Measurements from ENCODE around the gene HACL1.
"Not testable (repeated sequence)": the region's sequence is repeated elsewhere in the genome, so short reads cannot be mapped to it uniquely, and the experiment has no call there.

The HACL1 gene

DNA sequence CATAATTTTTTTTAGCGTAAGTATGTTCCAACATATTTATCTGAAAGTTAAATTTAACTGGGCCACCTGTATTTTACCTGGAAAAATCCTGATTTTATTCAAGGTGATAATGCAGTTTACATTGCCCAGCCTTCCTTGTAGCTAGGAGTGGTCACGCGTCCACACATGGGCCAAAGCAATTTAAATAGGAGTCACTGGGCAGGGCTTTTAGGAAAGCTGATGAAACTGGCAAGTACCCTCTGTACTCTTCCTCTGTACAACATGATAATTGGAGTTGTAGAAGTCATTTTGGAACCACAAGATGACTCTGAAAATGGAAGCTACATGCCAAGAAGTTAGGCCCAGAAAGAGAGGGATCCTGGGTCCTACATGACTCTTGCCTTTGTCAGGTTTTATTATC lies 9.6 kb upstream of the HACL1 start:
- Mint-ChIP-seq H3K36me3 (ENCODE audit: low read depth) (peaks cover 5% of the 10 kb centered on the region), H3K4me1 (no peaks in the 10 kb centered on the region), H3K27ac (no peak overlapping the region), H3K9me3 (no peaks in the 10 kb centered on the region), H3K4me3 (no peak overlapping the region), H3K27me3 (no peaks in the 10 kb centered on the region)
- no peak for DNase-seq
- ATAC-seq, result no peak

DNA sequence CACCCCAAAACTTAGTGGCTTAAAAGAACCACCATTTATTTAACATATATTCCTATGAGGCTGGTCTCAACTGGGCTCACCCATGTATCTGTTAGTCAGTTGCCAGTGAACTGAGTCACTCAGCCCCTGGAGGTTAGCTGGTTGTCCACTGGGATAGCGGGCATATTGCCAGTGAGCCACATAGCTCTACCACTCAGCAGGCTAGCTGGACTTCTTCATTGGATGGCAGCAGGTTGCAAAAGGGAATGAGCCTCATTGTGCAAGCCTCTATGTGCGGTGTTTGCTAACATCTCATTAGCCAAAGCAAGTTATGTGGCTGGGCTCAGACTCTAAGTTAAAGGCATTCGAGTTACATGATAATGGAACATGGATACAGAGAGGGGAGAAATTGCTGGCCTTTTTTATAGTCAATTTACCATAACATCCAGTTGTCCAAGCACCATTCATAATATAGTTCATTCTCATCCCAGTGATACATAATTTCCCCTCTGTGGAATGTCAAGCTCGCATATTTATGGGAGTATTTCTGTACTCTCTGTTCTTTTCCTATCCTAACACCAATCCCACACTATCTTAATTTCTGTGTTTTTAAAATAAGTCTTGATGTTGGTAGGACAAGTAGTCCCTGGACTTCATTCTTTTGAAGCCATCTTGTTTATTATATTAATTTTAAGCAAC lies 8.9 kb upstream of the HACL1 start:
- no peak overlapping the region for H3K27ac Mint-ChIP-seq
- no peak overlapping the region for H3K4me3 Mint-ChIP-seq
- H3K4me1 Mint-ChIP-seq, result no peaks in the 10 kb centered on the region
- ATAC-seq (no peak), DNase-seq (no peak)
- H3K36me3 Mint-ChIP-seq (ENCODE audit: low read depth), result peaks cover 6% of the 10 kb centered on the region
- no peaks in the 10 kb centered on the region for H3K27me3 Mint-ChIP-seq
- no peaks in the 10 kb centered on the region for H3K9me3 Mint-ChIP-seq

DNA sequence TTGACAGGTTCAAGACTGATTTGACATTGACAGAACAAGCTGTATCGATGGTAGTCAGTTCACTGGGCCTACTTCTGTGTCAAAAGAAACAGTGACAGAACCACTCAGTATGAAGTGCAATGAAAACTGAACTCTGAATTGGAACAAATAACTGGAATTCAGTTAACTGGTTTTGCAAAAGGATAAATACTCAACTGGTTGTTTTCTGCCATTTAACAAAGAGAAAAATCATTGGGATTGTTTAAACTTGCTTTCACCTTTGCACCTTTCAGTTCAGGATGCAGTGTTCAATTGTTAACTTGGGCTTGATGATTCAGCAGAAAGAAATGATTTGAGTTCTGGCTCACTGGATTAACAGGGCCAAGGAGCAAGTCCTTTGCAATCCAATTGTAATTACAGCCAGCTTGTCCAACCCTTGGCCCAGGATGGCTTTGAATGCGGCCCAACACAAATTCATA lies 5.1 kb upstream of the HACL1 start:
- Mint-ChIP-seq H3K4me1 (peaks cover 21% of the 10 kb centered on the region), H3K27ac (no peak overlapping the region), H3K4me3 (no peak overlapping the region), H3K36me3 (ENCODE audit: low read depth) (peaks cover 17% of the 10 kb centered on the region), H3K9me3 (peaks cover 7% of the 10 kb centered on the region), H3K27me3 (no peaks in the 10 kb centered on the region)
- DNase-seq (no peak), ATAC-seq (no peak)

DNA sequence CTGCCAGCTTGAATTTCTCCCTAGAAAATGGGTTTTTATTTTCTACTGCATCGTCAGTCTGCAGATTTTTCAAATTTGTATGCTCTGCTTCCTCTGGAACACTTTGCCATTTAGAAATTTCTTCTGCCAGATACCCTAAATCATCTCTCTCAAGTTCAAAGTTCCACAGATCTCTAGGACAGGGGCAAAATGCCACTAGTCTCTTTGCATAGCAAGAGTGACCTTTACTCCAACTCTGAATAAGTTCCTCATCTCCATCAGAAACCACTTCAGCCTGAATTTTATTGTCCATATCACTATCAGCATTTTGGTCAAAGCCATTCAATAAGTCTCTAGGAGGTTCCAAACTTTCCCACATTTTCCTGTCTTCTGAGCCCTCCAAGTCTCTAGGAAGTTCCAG lies 3.2 kb upstream of the HACL1 start:
- not testable (repeated sequence) for H3K27me3 Mint-ChIP-seq, H3K4me3 Mint-ChIP-seq, H3K27ac Mint-ChIP-seq, ATAC-seq, H3K9me3 Mint-ChIP-seq, DNase-seq
- peaks cover 19% of the 10 kb centered on the region for H3K36me3 Mint-ChIP-seq (ENCODE audit: low read depth)
- H3K4me1 Mint-ChIP-seq, result peaks cover 36% of the 10 kb centered on the region

DNA sequence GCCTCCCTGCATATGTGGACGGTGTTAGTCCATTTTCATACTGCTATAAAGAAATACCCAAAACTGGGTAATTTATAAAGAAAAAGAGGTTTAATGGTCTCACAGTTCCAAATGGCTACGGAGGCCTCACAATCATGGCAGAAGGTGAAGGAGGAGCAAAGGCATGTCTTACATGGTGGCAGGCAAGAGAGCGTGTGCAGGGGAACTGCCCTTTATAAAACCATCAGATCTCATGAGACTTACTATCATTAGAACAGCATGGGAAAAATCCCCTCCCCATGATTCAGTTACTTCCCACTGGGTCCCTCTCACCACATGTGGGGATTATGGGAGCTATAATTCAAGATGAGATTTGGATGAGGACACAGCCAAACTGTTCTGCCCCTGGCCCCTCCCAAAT lies 1.4 kb upstream of the HACL1 start:
- Mint-ChIP-seq H3K36me3 (ENCODE audit: low read depth) (peaks cover 32% of the 10 kb centered on the region), H3K27ac (peak overlapping the region; percentile 98), H3K4me3 (peak overlapping the region; percentile 100), H3K4me1 (peaks cover 40% of the 10 kb centered on the region)
- not testable (repeated sequence) for DNase-seq, H3K9me3 Mint-ChIP-seq, ATAC-seq, H3K27me3 Mint-ChIP-seq

DNA sequence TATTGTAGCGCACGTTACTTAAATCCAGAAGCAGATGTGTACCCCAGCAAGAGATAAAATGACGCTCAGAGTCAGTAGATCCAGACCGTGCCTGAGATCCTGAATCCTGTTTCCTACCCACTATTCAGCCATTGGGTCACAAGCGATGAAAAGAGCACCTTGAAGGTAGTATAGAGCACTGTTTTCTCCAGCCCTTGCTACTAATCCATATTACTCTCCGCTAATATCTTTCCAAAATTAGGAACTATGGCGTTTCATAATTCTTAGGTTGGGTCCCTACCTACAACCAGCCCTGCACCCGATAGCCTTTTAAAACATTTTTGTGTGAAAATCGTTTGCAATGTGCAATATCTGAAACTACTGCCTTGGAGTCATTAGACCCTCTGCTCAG lies 772 bp upstream of the HACL1 start:
- Mint-ChIP-seq H3K9me3 (peaks cover 7% of the 10 kb centered on the region), H3K27ac (peak overlapping the region; percentile 98), H3K4me3 (peak overlapping the region; percentile 100), H3K27me3 (no peaks in the 10 kb centered on the region), H3K4me1 (peaks cover 43% of the 10 kb centered on the region), H3K36me3 (ENCODE audit: low read depth) (peaks cover 36% of the 10 kb centered on the region)
- DNase-seq, result no peak
- ATAC-seq, result peak; percentile 7

DNA sequence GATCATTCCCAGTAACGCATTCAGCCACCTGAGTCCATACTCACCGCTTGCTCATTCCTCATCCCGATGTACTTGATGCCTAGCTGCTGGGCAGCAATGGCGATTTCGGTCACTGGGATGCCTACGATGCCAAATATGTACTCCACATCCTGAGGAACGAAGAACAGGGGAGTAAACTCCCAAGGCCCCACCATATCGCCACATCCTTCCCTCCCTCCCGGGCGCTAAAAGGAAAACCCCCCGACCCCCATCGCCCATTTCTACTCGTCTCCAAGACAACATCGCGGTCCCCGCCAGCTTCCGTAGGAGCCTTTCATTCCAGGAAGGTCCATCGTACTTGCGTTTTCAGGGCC lies 347 bp downstream of the HACL1 start:
- H3K27ac Mint-ChIP-seq, result peak overlapping the region; percentile 98
- no peaks in the 10 kb centered on the region for H3K27me3 Mint-ChIP-seq
- peaks cover 42% of the 10 kb centered on the region for H3K36me3 Mint-ChIP-seq (ENCODE audit: low read depth)
- H3K9me3 Mint-ChIP-seq, result peaks cover 7% of the 10 kb centered on the region
- ATAC-seq (peak; percentile 1), DNase-seq (no peak)
- peak overlapping the region; percentile 100 for H3K4me3 Mint-ChIP-seq
- H3K4me1 Mint-ChIP-seq, result peaks cover 51% of the 10 kb centered on the region

DNA sequence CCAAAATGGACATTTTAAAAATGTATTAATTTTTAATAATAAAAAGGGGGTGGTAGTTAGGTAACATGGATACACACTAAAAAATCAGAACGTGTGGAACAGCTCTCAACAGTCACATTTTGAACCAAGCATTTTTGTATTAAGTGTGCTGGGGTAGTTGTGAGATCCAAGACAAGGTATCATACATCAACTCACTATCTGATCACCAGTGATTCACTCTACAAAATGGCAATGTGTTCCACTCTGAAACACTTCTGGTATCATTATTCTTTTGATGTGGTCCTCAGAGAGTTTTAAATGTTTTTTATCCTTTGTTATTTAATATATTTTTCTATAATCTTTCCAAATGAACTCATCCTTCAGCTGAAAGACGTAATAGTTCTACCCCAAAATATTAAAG lies 5.4 kb downstream of the HACL1 start:
- peaks cover 29% of the 10 kb centered on the region for H3K36me3 Mint-ChIP-seq (ENCODE audit: low read depth)
- ATAC-seq, result peak; percentile 59

DNA sequence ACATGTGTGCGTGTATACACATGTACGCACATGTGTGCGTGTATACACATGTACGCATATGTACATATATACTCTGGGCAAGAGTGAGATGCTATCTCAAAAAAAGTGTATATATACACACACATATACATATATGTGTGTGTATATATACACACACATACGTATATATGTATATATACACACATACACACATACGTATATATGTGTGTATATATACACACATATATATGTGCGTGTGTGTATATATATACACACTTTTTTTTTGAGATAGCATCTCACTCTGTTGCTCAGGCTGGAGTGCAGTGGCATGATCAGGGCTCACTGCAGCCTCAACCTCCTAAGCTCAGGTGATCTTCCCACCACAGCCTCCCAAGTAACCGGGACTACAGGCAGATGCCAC lies 8.4 kb downstream of the HACL1 start:
- peaks cover 26% of the 10 kb centered on the region for H3K36me3 Mint-ChIP-seq (ENCODE audit: low read depth)
- DNase-seq (no peak), ATAC-seq (no peak)
- no peaks in the 10 kb centered on the region for H3K27me3 Mint-ChIP-seq
- H3K27ac Mint-ChIP-seq, result no peak overlapping the region
- H3K4me1 Mint-ChIP-seq, result peaks cover 17% of the 10 kb centered on the region
- H3K4me3 Mint-ChIP-seq, result no peak overlapping the region
- H3K9me3 Mint-ChIP-seq, result no peaks in the 10 kb centered on the region

More for the DNA sequence above, 5.4 kb downstream of the HACL1 start:
- H3K9me3 Mint-ChIP-seq, result no peaks in the 10 kb centered on the region
- H3K27ac Mint-ChIP-seq, result no peak overlapping the region
- no peak overlapping the region for H3K4me3 Mint-ChIP-seq
- peaks cover 32% of the 10 kb centered on the region for H3K4me1 Mint-ChIP-seq
- DNase-seq, result no peak
- H3K27me3 Mint-ChIP-seq, result no peaks in the 10 kb centered on the region

DNA sequence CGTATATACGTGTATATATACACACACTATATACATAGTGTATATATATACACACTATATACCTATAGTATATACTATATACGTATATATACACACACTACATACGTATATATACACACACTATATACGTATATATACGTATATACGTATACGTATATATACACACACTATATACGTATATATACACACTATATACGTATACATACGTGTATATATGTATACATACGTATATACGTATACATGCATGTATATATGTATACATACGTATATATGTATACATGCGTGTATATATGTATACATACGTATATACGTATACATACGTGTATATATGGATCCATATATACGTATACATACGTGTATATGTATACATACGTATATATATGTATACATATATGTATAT lies 9.4 kb downstream of the HACL1 start:
- DNase-seq (no peak), ATAC-seq (no peak)
- H3K4me1 Mint-ChIP-seq, result peaks cover 13% of the 10 kb centered on the region
- H3K27ac Mint-ChIP-seq, result no peak overlapping the region
- no peak overlapping the region for H3K4me3 Mint-ChIP-seq
- H3K36me3 Mint-ChIP-seq (ENCODE audit: low read depth), result peaks cover 19% of the 10 kb centered on the region
- H3K9me3 Mint-ChIP-seq, result no peaks in the 10 kb centered on the region
- H3K27me3 Mint-ChIP-seq, result no peaks in the 10 kb centered on the region

DNA sequence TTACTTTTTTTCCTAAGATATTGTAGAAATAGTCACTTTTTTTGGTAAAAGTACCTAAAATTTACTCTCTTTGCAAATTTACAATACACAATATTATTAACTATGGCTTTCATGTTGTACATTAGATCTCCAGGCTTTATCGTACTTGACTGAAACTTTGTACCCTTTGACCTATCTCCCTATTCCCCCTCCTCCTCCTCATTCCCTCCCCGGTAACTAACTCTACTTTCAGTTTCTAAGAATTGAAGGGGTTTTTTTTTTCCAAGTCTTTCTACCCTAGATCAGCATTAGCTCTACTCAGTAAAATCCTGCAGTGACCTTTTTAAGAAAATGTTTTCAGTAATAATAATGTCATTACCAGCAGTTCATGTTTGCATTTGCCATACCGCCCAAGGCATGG lies 10.1 kb downstream of the HACL1 start:
- Mint-ChIP-seq H3K36me3 (ENCODE audit: low read depth) (peaks cover 16% of the 10 kb centered on the region), H3K27me3 (no peaks in the 10 kb centered on the region), H3K27ac (peak overlapping the region; percentile 20), H3K4me3 (no peak overlapping the region), H3K4me1 (peaks cover 8% of the 10 kb centered on the region), H3K9me3 (no peaks in the 10 kb centered on the region)
- DNase-seq (no peak), ATAC-seq (no peak)

DNA sequence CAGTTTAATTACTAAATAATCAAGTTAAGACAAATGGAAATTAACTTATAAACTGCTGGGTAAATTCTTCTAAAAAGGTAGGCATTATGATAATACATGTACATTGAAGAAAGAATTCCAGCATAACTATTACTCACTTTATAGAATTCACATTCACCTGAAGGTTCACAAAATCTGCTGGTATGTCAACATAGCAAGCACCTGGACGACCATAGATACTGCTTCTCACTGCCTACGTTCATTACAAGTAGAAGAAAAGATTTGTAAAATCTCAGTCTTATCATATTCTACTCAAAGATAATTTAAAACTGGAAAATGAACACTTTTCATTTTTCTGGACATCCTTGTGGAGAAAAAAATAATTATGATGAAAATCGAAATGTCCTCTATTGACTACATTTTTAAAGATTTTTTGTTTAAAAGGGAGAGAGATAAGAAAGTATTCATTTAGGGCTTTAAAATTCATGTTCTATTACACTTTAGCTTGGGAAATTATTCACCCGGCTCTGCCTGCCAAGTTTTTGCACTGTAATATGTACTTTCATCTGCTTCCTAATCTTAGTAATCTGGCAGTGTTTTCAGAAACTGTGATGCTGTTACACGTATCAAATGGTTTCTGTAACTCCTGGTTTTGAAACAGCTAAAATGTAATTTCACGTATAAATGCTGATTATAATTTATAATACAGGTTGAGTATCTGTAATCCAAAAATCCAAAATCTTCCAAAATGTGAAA lies 16.1 kb downstream of the HACL1 start:
- H3K9me3 Mint-ChIP-seq, result no peaks in the 10 kb centered on the region
- no peak overlapping the region for H3K4me3 Mint-ChIP-seq
- no peaks in the 10 kb centered on the region for H3K4me1 Mint-ChIP-seq
- peaks cover 31% of the 10 kb centered on the region for H3K36me3 Mint-ChIP-seq (ENCODE audit: low read depth)
- H3K27me3 Mint-ChIP-seq, result no peaks in the 10 kb centered on the region
- H3K27ac Mint-ChIP-seq, result no peak overlapping the region
- no peak for DNase-seq
- no peak for ATAC-seq

DNA sequence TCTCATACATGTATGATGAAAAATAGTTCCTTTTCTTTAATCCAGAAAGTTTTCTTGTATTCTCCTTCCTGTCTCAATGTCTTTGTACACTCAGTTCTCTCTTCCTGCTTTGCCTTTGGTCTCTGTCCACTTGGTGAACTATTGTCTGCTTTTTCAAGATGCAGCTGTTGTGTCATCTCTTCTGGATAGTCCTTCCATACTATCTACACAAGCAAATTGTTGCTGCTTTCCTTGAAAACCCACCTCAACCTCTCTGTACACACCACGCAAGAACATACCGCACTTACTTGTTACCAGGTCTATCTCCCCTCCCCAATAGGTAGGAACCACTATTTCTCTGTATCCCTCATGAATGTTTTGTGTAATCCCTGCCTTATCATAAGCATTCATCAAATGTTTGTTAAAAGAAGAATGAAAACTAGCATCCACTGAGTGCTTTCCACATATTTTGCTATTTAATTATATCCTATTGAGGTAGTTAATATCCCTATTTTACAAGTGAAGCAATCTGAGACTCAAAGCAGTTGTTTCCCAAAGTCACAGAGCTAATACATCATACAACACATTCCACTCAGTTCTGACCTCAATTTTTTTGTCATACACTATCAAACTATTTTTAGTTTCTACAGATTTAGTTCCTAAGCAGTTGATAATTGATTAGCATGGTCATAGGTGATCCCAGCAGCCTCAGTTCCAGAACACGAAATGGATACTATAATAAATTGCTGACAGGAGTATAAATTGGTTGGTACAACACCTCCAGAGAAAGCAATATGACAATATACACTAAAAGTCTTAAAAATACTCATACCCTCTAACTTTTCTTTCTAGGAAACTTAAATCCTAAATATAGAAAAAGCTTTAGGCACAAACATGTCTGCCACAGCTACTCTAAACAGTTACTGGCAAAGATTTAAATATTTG lies 19.6 kb downstream of the HACL1 start:
- Mint-ChIP-seq H3K9me3 (no peaks in the 10 kb centered on the region), H3K4me1 (no peaks in the 10 kb centered on the region), H3K27me3 (no peaks in the 10 kb centered on the region), H3K36me3 (ENCODE audit: low read depth) (peaks cover 25% of the 10 kb centered on the region), H3K27ac (no peak overlapping the region), H3K4me3 (no peak overlapping the region)
- ATAC-seq, result no peak
- no peak for DNase-seq

DNA sequence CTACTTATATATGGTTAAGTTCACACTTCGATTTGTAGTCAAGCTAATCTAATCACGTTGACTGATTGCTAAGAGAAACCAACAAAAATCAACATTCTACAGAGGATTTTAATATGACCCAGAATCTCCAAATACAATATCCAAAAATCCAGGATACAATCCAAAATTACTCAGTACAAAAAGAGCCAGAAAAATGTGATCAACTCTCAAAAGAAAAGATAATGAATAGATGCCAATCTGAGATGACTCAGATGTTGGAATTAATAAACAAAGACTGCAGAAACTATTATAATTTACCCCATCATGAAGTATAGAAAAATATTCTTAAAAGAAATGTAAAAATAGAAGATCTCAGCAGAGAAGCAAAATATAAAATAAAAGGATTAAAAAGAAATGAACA lies 22.3 kb downstream of the HACL1 start:
- no peak for ATAC-seq
- no peak overlapping the region for H3K27ac Mint-ChIP-seq
- H3K4me3 Mint-ChIP-seq, result no peak overlapping the region
- H3K4me1 Mint-ChIP-seq, result peaks cover 2% of the 10 kb centered on the region
- DNase-seq, result no peak
- H3K27me3 Mint-ChIP-seq, result no peaks in the 10 kb centered on the region
- no peaks in the 10 kb centered on the region for H3K9me3 Mint-ChIP-seq
- H3K36me3 Mint-ChIP-seq (ENCODE audit: low read depth), result peaks cover 11% of the 10 kb centered on the region
